Ureter (tissue), 1 donor: ENCODE measurements around the gene DOHH. TPM values are rescaled to one million over a fixed set of nuclear protein-coding genes. Genes with fewer than 3 reads are reported as not detected.

ENCODE experiments used
- DNase-seq: peaks from one replicate; pipeline ENCODE4 v3.0.0-alpha.2; 2020; ENCODE audit warnings: low spot score
- total RNA-seq: library from RNA; stranded (reverse); gene quantifications from one replicate; pipeline ENCODE4 v1.2.4, GENCODE V29; 2023
- donor health status: DM: yes; HTN: yes; CAD: no.

Gene DOHH, protein sequence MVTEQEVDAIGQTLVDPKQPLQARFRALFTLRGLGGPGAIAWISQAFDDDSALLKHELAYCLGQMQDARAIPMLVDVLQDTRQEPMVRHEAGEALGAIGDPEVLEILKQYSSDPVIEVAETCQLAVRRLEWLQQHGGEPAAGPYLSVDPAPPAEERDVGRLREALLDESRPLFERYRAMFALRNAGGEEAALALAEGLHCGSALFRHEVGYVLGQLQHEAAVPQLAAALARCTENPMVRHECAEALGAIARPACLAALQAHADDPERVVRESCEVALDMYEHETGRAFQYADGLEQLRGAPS
- 7.1 TPM for total RNA-seq

GRCh38 chr19:3500429-3501101 is at the start of gene DOHH:
Gene DOHH (minus strand): TSS chr19:3500674. CDS start chr19:3496814, 3,860 bp downstream.
- DNase-seq = peak; percentile 96

GRCh38 chr19:3549816-3550215 is 49.3 kb upstream of the DOHH start:
- no peak for DNase-seq

GRCh38 chr19:3548606-3549005 is 48.1 kb upstream of the DOHH start:
- DNase-seq = no peak

- DNase-seq = no peak
Measured at GRCh38 chr19:3547767-3548282, 47.4 kb upstream of the DOHH start.

GRCh38 chr19:3547301-3547731 is 46.8 kb upstream of the DOHH start:
- no peak for DNase-seq

DNA sequence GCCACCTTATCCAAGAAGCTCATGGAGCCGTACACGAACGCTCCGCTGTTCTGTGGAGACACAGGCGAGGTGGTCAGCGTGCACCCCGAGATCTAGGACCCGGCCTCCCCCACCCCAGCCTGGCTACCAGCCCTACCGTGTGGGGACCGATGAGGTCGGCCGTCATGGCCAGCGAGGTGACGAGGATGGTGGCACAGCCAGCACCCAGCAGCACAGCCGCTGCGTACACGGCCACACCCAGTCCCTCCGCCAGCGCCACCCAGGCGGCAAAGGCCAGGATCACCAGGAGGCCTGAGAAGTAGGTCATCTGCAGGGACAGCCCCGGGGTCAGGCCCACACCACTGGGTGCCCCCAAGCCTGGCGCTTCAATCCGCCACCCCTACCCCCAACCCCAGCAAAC is 45.6 kb upstream of the DOHH start:
- DNase-seq = no peak

DNA sequence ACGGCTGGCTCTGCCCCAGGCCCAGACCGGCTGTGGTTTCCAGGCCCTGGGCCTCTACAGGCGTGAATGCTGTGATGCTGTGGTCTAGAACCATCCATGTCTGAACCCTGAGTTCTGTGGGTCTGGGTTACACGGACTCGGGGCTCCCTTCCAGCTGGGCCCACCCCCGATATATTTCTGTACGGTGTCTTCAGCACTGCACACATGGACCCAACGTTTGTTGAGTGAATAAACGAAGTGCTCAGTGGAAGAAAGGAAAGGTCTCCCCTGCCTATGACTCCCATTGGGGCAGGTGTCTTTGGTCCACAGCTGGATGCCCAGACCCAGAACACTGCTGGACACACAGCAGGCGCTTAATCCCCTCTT is 45.2 kb upstream of the DOHH start:
- DNase-seq = no peak

- peak; percentile 74 for DNase-seq
Measured at GRCh38 chr19:3544742-3545668, 44.5 kb upstream of the DOHH start.

- DNase-seq = no peak
Measured at GRCh38 chr19:3544058-3544376, 43.5 kb upstream of the DOHH start.

DNA sequence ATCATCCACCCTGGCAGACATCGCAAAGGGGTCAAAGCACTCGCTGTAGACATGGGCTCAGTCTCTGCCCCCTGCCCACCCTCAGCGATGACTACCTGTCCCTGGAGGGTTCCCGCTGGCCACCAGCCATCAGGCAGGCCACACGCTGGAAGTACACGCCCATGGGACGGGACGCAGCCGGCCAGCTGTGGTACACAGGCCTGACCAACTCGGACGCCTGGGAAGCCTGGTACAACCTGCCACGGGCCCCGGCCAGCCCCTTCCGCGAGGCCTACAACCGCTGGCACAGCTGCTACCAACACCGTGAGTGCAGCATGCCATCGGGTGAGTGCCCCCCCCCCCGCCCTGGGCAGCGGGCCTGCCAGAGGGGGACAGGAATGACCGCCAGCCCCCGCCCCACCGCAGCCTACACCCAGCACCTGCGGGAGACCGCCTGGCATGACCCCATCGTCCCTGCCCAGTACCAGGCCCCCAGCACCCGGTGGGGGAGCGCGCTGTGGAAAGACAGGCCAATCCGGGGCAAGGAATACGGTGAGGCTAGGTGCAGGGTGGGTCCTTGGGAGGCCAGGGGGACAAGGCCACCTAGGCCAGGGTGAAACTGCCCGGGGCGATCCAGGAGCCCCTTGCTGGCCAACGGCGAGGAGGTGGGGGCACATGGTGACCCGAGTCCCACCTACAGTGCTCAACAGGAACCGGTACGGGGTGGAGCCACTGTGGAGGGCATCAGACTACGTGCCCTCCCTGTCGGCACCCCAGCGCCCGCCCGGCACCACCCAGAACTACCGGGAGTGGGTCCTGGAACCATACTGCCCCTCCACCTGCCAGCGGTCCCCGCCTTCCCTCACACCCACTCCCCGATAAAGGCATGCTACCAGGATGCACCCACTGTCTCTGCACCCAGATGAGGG is 42.9 kb upstream of the DOHH start:
- no peak for DNase-seq

- no peak for DNase-seq
Measured at GRCh38 chr19:3539756-3540118, 39.3 kb upstream of the DOHH start.

- no peak for DNase-seq
Measured at GRCh38 chr19:3538965-3539755, 38.7 kb upstream of the DOHH start, which contains the start of gene TEKTIP1. Gene TEKTIP1 (plus strand): TSS chr19:3539174. CDS start chr19:3539178, 4 bp downstream.

- DNase-seq = no peak
Measured at GRCh38 chr19:3538258-3538929, 37.9 kb upstream of the DOHH start.

GRCh38 chr19:3537438-3538240 is 37.2 kb upstream of the DOHH start:
- no peak for DNase-seq

GRCh38 chr19:3537101-3537437 is 36.6 kb upstream of the DOHH start:
- DNase-seq = no peak

GRCh38 chr19:3536429-3537100 is 36.1 kb upstream of the DOHH start:
- no peak for DNase-seq

DNA sequence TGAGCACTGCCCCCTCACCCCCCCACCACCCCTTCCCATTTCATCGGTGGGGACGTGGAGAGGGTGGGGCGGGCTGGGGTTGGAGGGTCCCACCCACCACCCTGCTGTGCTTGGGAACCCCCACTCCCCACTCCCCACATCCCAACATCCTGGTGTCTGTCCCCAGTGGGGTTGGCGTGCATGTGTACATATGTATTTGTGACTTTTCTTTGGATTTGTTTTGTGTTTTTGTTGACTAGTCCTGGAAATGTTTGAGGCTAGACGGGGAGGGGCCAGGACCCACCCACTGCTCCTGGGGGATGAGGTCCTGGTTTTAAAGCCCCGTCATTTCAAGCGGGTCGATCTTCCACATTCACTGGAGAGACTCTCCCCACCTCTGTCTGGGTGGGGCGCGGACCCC is 35.5 kb upstream of the DOHH start:
- no peak for DNase-seq

- DNase-seq = no peak
Measured at GRCh38 chr19:3535563-3535965, 35.1 kb upstream of the DOHH start.

GRCh38 chr19:3535235-3535535 is 34.7 kb upstream of the DOHH start:
- no peak for DNase-seq
